Measurements from ENCODE around the gene TMEM198.

The TMEM198 gene

GRCh38 chr2:219524817-219525216 is 19.0 kb upstream of the TMEM198 start:
- FAIRE-seq: no peak

GRCh38 chr2:219525533-219526232 is 18.1 kb upstream of the TMEM198 start:
- FAIRE-seq (no peak), DNase-seq (ENCODE audit: insufficient read length, low spot score) (no peak)

More at GRCh38 chr2:219524817-219525216, 19.0 kb upstream of the TMEM198 start:
- no peak for DNase-seq (ENCODE audit: insufficient read length, low spot score)

GRCh38 chr2:219526320-219527075 is 17.3 kb upstream of the TMEM198 start:
- DNase-seq (ENCODE audit: insufficient read length, low spot score) (no peak), FAIRE-seq (no peak)

GRCh38 chr2:219527076-219527394 is 16.8 kb upstream of the TMEM198 start:
- DNase-seq (ENCODE audit: insufficient read length, low spot score) (no peak), FAIRE-seq (no peak)

GRCh38 chr2:219527472-219527871 is 16.4 kb upstream of the TMEM198 start:
- FAIRE-seq (no peak), DNase-seq (ENCODE audit: insufficient read length, low spot score) (no peak)

GRCh38 chr2:219530048-219530963 is 13.5 kb upstream of the TMEM198 start:
- FAIRE-seq: peak; percentile 64
- peak; percentile 96 for DNase-seq (ENCODE audit: insufficient read length, low spot score)

- FAIRE-seq (no peak), DNase-seq (ENCODE audit: insufficient read length, low spot score) (no peak)
These were observed 12.0 kb upstream of the TMEM198 start for GRCh38 chr2:219531639-219532377.

GRCh38 chr2:219532378-219532649 is 11.5 kb upstream of the TMEM198 start:
- FAIRE-seq (no peak), DNase-seq (ENCODE audit: insufficient read length, low spot score) (no peak)

- FAIRE-seq: no peak
These were observed 9.7 kb upstream of the TMEM198 start for GRCh38 chr2:219533930-219534661.

GRCh38 chr2:219536425-219536824 is 7.4 kb upstream of the TMEM198 start:
- FAIRE-seq (no peak), DNase-seq (ENCODE audit: insufficient read length, low spot score) (no peak)

More at GRCh38 chr2:219533930-219534661, 9.7 kb upstream of the TMEM198 start:
- no peak for DNase-seq (ENCODE audit: insufficient read length, low spot score)

GRCh38 chr2:219536967-219537366 is 6.9 kb upstream of the TMEM198 start:
- FAIRE-seq: no peak
- no peak for DNase-seq (ENCODE audit: insufficient read length, low spot score)

GRCh38 chr2:219537657-219538488 is 6.0 kb upstream of the TMEM198 start:
- FAIRE-seq (no peak), DNase-seq (ENCODE audit: insufficient read length, low spot score) (no peak)

GRCh38 chr2:219538504-219538951 is 5.3 kb upstream of the TMEM198 start:
- DNase-seq (ENCODE audit: insufficient read length, low spot score): no peak

GRCh38 chr2:219538956-219539788 is 4.7 kb upstream of the TMEM198 start:
- DNase-seq (ENCODE audit: insufficient read length, low spot score) (no peak), FAIRE-seq (no peak)

More at GRCh38 chr2:219538504-219538951, 5.3 kb upstream of the TMEM198 start:
- FAIRE-seq: no peak

- no peak for FAIRE-seq
- DNase-seq (ENCODE audit: insufficient read length, low spot score): no peak
These were observed 3.7 kb upstream of the TMEM198 start for GRCh38 chr2:219539926-219540678.

- no peak for DNase-seq (ENCODE audit: insufficient read length, low spot score)
- FAIRE-seq: peak; percentile 23
These were observed 2.9 kb upstream of the TMEM198 start for GRCh38 chr2:219540784-219541504.
